ENCODE data around the gene MFSD6.

- TF ChIP-seq, protein P1, sequence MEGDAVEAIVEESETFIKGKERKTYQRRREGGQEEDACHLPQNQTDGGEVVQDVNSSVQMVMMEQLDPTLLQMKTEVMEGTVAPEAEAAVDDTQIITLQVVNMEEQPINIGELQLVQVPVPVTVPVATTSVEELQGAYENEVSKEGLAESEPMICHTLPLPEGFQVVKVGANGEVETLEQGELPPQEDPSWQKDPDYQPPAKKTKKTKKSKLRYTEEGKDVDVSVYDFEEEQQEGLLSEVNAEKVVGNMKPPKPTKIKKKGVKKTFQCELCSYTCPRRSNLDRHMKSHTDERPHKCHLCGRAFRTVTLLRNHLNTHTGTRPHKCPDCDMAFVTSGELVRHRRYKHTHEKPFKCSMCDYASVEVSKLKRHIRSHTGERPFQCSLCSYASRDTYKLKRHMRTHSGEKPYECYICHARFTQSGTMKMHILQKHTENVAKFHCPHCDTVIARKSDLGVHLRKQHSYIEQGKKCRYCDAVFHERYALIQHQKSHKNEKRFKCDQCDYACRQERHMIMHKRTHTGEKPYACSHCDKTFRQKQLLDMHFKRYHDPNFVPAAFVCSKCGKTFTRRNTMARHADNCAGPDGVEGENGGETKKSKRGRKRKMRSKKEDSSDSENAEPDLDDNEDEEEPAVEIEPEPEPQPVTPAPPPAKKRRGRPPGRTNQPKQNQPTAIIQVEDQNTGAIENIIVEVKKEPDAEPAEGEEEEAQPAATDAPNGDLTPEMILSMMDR (IDR thresholded peaks at IDR 0.05) = no peak
- no peak for TF ChIP-seq POLR2A (IDR thresholded peaks at IDR 0.05)
Measured at GRCh38 chr2:190415251-190415650, 7.1 kb downstream of the MFSD6 start.
